MCF 10A (cell line): ENCODE data around the gene TUBGCP6. TPM values are rescaled to one million over a fixed set of nuclear protein-coding genes. Genes with fewer than 3 reads are reported as not detected.
A peak's percentile ranks its signal among the peaks of the same experiment; 100 is the strongest.

Experiments used
- BruUV-seq: library from RNA; stranded (reverse); fragments of 400-500 nt; replicated peaks from 2 replicates; lab custom pipeline; 2021; lab: Mats Ljungman, UMichigan
- CTCF ChIA-PET: fragments of 300-600 bp; sonication (Branson Sonifier 250); formaldehyde crosslinking; extraction: SDS; loops from one replicate; lab custom pipeline; 2021; ENCODE audit warnings: antibody characterized with exemption, inconsistent platforms; lab: Yijun Ruan, JAX
- POLR2A ChIA-PET: fragments of 300-600, 350-650 bp; sonication (Branson Sonifier 250); formaldehyde crosslinking; extraction: SDS; loops from one replicate; lab custom pipeline; 2020; ENCODE audit warnings: antibody characterized with exemption, inconsistent platforms; lab: Yijun Ruan, JAX
- DNase-seq: peaks from one replicate; pipeline ENCODE4 v3.0.0-alpha.2; 2018; ENCODE audit not compliant: unreplicated experiment
- H3K27ac Mint-ChIP-seq: one replicate; pipeline ENCODE4 v1.8.0; 2022; ENCODE audit warnings: mild to moderate bottlenecking, low read depth, mixed read lengths; ENCODE audit not compliant: unreplicated experiment
- H3K27me3 Mint-ChIP-seq: one replicate; pipeline ENCODE4 v1.8.0; 2022; ENCODE audit warnings: mixed read lengths; ENCODE audit not compliant: insufficient read depth, unreplicated experiment
- H3K36me3 Mint-ChIP-seq: one replicate; pipeline ENCODE4 v1.8.0; 2022; ENCODE audit warnings: mild to moderate bottlenecking, moderate library complexity, mixed read lengths; ENCODE audit not compliant: insufficient read depth, unreplicated experiment
- H3K4me1 Mint-ChIP-seq: one replicate; pipeline ENCODE4 v1.8.0; 2022; ENCODE audit warnings: mixed read lengths; ENCODE audit not compliant: insufficient read depth, unreplicated experiment
- H3K4me3 Mint-ChIP-seq: one replicate; pipeline ENCODE4 v1.8.0; 2022; ENCODE audit warnings: mild to moderate bottlenecking, moderate library complexity, mixed read lengths; ENCODE audit not compliant: unreplicated experiment
- H3K9me3 Mint-ChIP-seq: one replicate; pipeline ENCODE4 v1.8.0; 2022; ENCODE audit warnings: mixed read lengths; ENCODE audit not compliant: unreplicated experiment
- CTCF ChIP-seq: fragments of 200-600 bp; IDR thresholded peaks from one replicate; pipeline ENCODE4 v1.8.0; 2022; ENCODE audit warnings: antibody characterized with exemption, mild to moderate bottlenecking; ENCODE audit not compliant: unreplicated experiment
- intact Hi-C: fragments of 100-400 bp; cut with micrococcal nuclease; formaldehyde crosslinking; loops from 2 replicates; pipeline ENCODE4 v1.14.1; 2022
- total RNA-seq: library from RNA; stranded (reverse); gene quantifications from 2 replicates; pipeline ENCODE4 v1.2.3, GENCODE V29; 2022

The TUBGCP6 gene
- total RNA-seq, 1 experiment from 2014 or later: 27.9 TPM

- intact Hi-C loops: loop anchor here (1.0 to 5.0 kb wide), 3 partner anchors 91 to 371 kb away; no protein-coding TSS in a partner anchor
- ChIA-PET POLR2A (interaction anchor here (0.7 to 3.5 kb wide), 15 partner anchors 9 to 370 kb away, joined by 3 to 26 read pairs (median 5); partner anchors contain the start of genes DENND6B, MAPK11, MAPK12 and PLXNB2), CTCF (interaction anchor here (0.5 to 3.9 kb wide), 24 partner anchors 9 to 294 kb away, joined by 3 to 34 read pairs (median 5); partner anchors contain the start of genes KLHDC7B and MAPK11)
- H3K9me3 Mint-ChIP-seq: no peaks in the 10 kb centered on the region
- H3K4me1 Mint-ChIP-seq: no peaks in the 10 kb centered on the region
- DNase-seq: no peak
- H3K27me3 Mint-ChIP-seq: no peaks in the 10 kb centered on the region
- H3K27ac Mint-ChIP-seq: no peak overlapping the region
- TF ChIP-seq CTCF: no peak
- peaks cover 21% of the 10 kb centered on the region for H3K36me3 Mint-ChIP-seq
- H3K4me3 Mint-ChIP-seq: peak overlapping the region; percentile 72
- BruUV-seq: no TSS peak
Measured at GRCh38 chr22:50251477-50252081, 6.8 kb upstream of the TUBGCP6 start.

GRCh38 chr22:50250555-50251476, 6.0 kb upstream of the TUBGCP6 start, which contains the start of gene HDAC10:
TSS of gene HDAC10 (minus strand) at chr22:50251265. CDS start at chr22:50251032, 233 bp downstream.
- H3K4me1 Mint-ChIP-seq: no peaks in the 10 kb centered on the region
- intact Hi-C loops: loop anchor here (5.0 kb wide), 2 partner anchors 246 to 371 kb away; no protein-coding TSS in a partner anchor
- H3K4me3 Mint-ChIP-seq: peak within 1 kb of the TSS; percentile 72
- ChIA-PET POLR2A (interaction anchor here (0.7 to 3.5 kb wide), 16 partner anchors 8 to 371 kb away, joined by 3 to 26 read pairs (median 5); partner anchors contain the start of genes DENND6B, MAPK11, MAPK12 and PLXNB2), CTCF (interaction anchor here (0.6 to 3.9 kb wide), 19 partner anchors 9 to 247 kb away, joined by 3 to 34 read pairs (median 6); partner anchors contain the start of gene MAPK11)
- peak; percentile 68 for DNase-seq
- no peaks in the 10 kb centered on the region for H3K9me3 Mint-ChIP-seq
- BruUV-seq: no TSS peak
- H3K27me3 Mint-ChIP-seq: no peaks in the 10 kb centered on the region
- H3K27ac Mint-ChIP-seq: no peak within 1 kb of the TSS
- TF ChIP-seq CTCF: no peak
- H3K36me3 Mint-ChIP-seq: peaks cover 21% of the 10 kb centered on the region

GRCh38 chr22:50250249-50250554, 5.4 kb upstream of the TUBGCP6 start:
- no peak for TF ChIP-seq CTCF
- intact Hi-C loops: loop anchor here (5.0 kb wide), 2 partner anchors 247 to 372 kb away; no protein-coding TSS in a partner anchor
- Mint-ChIP-seq H3K4me1 (peaks cover under 1% of the 10 kb centered on the region), H3K27ac (no peak overlapping the region), H3K36me3 (peaks cover 22% of the 10 kb centered on the region), H3K4me3 (peak overlapping the region; percentile 72), H3K27me3 (no peaks in the 10 kb centered on the region), H3K9me3 (no peaks in the 10 kb centered on the region)
- BruUV-seq: no TSS peak
- ChIA-PET CTCF (interaction anchor here (0.9 to 3.9 kb wide), 5 partner anchors 9 to 91 kb away, joined by 3 to 34 read pairs (median 4); no protein-coding TSS in a partner anchor), POLR2A (interaction anchor here (0.9 to 3.5 kb wide), 6 partner anchors 8 to 371 kb away, joined by 3 to 26 read pairs (median 6); no protein-coding TSS in a partner anchor)
- no peak for DNase-seq
